CD4-positive, alpha-beta T cell (primary cell): ENCODE measurements around the gene CARD9. TPM values are rescaled to one million over a fixed set of nuclear protein-coding genes. Genes with fewer than 3 reads are reported as not detected.

Source experiments
- ATAC-seq: fragments of 200-7000 bp; cut with Tn5 transposase; one replicate; pipeline ENCODE4 v1.10.0; 2022; ENCODE audit warnings: mild to moderate bottlenecking; ENCODE audit not compliant: poor library complexity
- CTCF ChIA-PET: fragments of 350-600 bp; sonication (Branson Sonifier 250); formaldehyde crosslinking; loops from one replicate; lab custom pipeline; 2021; ENCODE audit warnings: antibody characterized with exemption, inconsistent platforms; lab: Charles Lee
- POLR2A ChIA-PET: fragments of 350-600 bp; sonication (Branson Sonifier 250); formaldehyde crosslinking; loops from one replicate; lab custom pipeline; 2021; ENCODE audit warnings: antibody characterized with exemption, inconsistent platforms; lab: Charles Lee
- DNase-seq, 14 experiments: peaks; one replicate each; pipeline ENCODE4 v3.0.0-alpha.2; 2013 to 2020; ENCODE audit warnings: mixed read lengths in 2 of 14
- H3K27ac ChIP-seq, 2 donors: one replicate each; pipeline versions ENCODE4 v1.5.1 to v1.7.0; 2013; ENCODE audit warnings: low read length in 2 of 2, low read depth in 1 of 2, mild to moderate bottlenecking in 1 of 2
- H3K27me3 ChIP-seq, 2 experiments: 1 replicate in 1 of 2; 2 replicates in 1 of 2; pipeline versions ENCODE4 v1.6.1 to v1.7.0; 2013; ENCODE audit warnings: low read length in 2 of 2, control low read depth in 1 of 2, mild to moderate bottlenecking in 1 of 2, moderate library complexity in 1 of 2; ENCODE audit not compliant: insufficient read depth in 2 of 2, control insufficient read depth in 1 of 2
- H3K36me3 ChIP-seq: one replicate; pipeline ENCODE4 v1.6.1; 2013; ENCODE audit warnings: low read length, control low read depth; ENCODE audit not compliant: insufficient read depth
- H3K4me1 ChIP-seq: one replicate; pipeline ENCODE4 v1.6.1; 2013; ENCODE audit warnings: low read length, control low read depth; ENCODE audit not compliant: insufficient read depth
- H3K4me3 ChIP-seq: one replicate; pipeline ENCODE4 v1.5.1; 2013; ENCODE audit warnings: mild to moderate bottlenecking, low read length, moderate library complexity
- H3K9me3 ChIP-seq, 2 experiments: 1 replicate in 1 of 2; 2 replicates in 1 of 2; pipeline versions ENCODE4 v1.6.1 to v1.7.0; 2013; ENCODE audit warnings: low read length in 2 of 2, mild to moderate bottlenecking in 2 of 2, control low read depth in 1 of 2, moderate library complexity in 1 of 2; ENCODE audit not compliant: control insufficient read depth in 1 of 2, insufficient read depth in 1 of 2
- H3K27ac Mint-ChIP-seq: one replicate; pipeline ENCODE4 v1.8.0; 2020; ENCODE audit warnings: mixed read lengths
- H3K27me3 Mint-ChIP-seq: one replicate; pipeline ENCODE4 v1.8.0; 2021; ENCODE audit warnings: mixed read lengths
- H3K36me3 Mint-ChIP-seq: one replicate; pipeline ENCODE4 v1.8.0; 2021; ENCODE audit warnings: low read depth, mixed read lengths
- H3K4me1 Mint-ChIP-seq: one replicate; pipeline ENCODE4 v1.8.0; 2021; ENCODE audit warnings: low read depth, mixed read lengths
- H3K4me3 Mint-ChIP-seq: one replicate; pipeline ENCODE4 v1.8.0; 2020; ENCODE audit warnings: mild to moderate bottlenecking, mixed read lengths
- H3K9me3 Mint-ChIP-seq: one replicate; pipeline ENCODE4 v1.8.0; 2020; ENCODE audit warnings: mixed read lengths
- CTCF ChIP-seq: fragments of 200-600 bp; IDR thresholded peaks from one replicate; pipeline ENCODE4 v1.8.0; 2022; ENCODE audit warnings: antibody characterized with exemption, mild to moderate bottlenecking
- intact Hi-C, 2 experiments: fragments of 100-400 bp; cut with DNase I in 1 of 2; cut with micrococcal nuclease in 1 of 2; formaldehyde crosslinking; loops; one replicate each; pipeline versions ENCODE4 v1.15.1 to v1.9.0; 2023 to 2025; cut with DNase I, micrococcal nuclease
- total RNA-seq, 174 experiments: library from RNA in 2 of 174; stranded (reverse) in 2 of 174; gene quantifications; one replicate each; pipeline ENCODE4 v1.2.3 and lab custom pipeline; 2021 to 2026

CARD9 gene
- total RNA-seq, 2 experiments from 2014 or later: 0.36 to 0.64 TPM

DNA sequence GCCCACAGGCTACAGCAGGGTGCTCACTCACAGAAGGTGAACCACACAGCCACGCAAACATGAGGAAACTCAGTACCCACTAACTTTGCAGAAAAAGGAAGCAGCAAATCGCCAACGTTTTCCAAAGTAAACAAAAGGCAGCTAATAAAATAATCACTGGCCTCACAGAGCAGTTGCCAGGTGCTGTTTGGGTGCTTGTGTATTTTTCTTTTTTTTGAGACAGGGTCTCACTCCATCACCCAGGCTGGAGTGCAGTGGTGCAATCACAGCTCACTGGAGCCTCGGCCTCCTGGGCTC is 22.7 kb upstream of the CARD9 start:
- CTCF ChIA-PET: interaction anchor here (1.0 kb wide), 1 partner anchor 32 kb away, joined by 4 read pairs; the partner anchor contains the start of gene DNLZ

DNA sequence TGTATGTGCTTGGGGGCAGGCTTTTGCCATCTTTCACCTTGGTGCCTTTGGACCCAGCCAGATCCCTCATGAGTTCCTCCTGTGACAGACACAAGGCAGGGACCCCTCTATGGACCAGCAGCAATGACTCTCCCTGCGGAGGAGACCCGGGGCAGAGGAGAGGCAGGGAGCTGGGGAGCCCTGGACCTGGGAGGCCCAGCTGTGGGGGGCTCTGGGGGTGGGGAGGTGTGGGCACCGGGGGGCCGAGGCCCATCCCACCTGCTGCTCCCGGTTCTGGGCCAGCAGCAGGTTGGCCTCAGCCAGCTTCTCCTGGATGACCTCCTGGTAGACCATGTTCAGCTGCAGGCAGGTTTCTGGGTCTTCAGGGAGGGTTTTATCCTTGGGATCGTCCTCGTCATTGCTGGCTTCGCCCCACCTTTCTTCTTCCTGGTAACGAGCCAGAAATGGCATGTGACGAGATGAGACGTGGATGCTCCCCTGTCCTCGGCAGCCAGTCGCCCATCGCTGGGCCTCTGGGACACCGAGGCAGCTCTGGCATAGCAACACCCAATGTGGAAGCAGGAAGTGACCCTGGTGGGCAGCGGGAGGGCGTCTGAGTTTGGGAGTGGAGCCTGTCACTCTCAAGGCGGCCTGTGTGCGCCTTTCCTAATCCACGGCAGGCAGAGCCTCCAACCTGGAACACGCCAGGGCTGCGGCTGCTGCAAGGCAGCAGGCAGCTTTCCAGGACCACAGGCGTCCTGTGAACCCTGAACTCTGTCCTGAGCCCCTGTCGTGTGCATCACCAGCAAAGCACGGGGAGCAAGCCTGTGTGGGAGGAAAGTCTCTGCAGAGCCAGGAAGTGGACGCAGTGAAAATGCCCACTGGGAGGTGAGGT is 22.1 kb upstream of the CARD9 start:
- ATAC-seq (no peak), DNase-seq (no peak)
- Mint-ChIP-seq H3K27ac (no peak overlapping the region), H3K4me3 (no peak overlapping the region), H3K27me3 (no peaks in the 10 kb centered on the region), H3K9me3 (no peaks in the 10 kb centered on the region), H3K4me1 (peaks cover 10% of the 10 kb centered on the region), H3K36me3 (peaks cover 36% of the 10 kb centered on the region)
- ChIA-PET POLR2A (no interaction called here), CTCF (no interaction called here)
- intact Hi-C loops: no loop called here
- H3K27me3 ChIP-seq: no peaks in the 10 kb centered on the region
- peaks cover 67% of the 10 kb centered on the region for H3K36me3 ChIP-seq
- no peak for TF ChIP-seq CTCF
- no peaks in the 10 kb centered on the region for H3K9me3 ChIP-seq
- H3K4me3 ChIP-seq: no peak overlapping the region
- no peak overlapping the region for H3K27ac ChIP-seq
- H3K4me1 ChIP-seq: peaks cover 22% of the 10 kb centered on the region

More for the DNA sequence above, 22.7 kb upstream of the CARD9 start:
- Mint-ChIP-seq H3K9me3 (no peaks in the 10 kb centered on the region), H3K36me3 (peaks cover 33% of the 10 kb centered on the region), H3K27ac (no peak overlapping the region), H3K4me1 (peaks cover 13% of the 10 kb centered on the region), H3K27me3 (no peaks in the 10 kb centered on the region), H3K4me3 (peak overlapping the region; percentile 60)
- DNase-seq: no peak
- no peak for ATAC-seq
- Histone ChIP-seq H3K27me3 (no peaks in the 10 kb centered on the region), H3K4me1 (peaks cover 28% of the 10 kb centered on the region), H3K27ac (no peak overlapping the region), H3K36me3 (peaks cover 65% of the 10 kb centered on the region), H3K4me3 (no peak overlapping the region), H3K9me3 (no peaks in the 10 kb centered on the region)
- intact Hi-C loops: no loop called here
- no peak for TF ChIP-seq CTCF
- POLR2A ChIA-PET: no interaction called here

DNA sequence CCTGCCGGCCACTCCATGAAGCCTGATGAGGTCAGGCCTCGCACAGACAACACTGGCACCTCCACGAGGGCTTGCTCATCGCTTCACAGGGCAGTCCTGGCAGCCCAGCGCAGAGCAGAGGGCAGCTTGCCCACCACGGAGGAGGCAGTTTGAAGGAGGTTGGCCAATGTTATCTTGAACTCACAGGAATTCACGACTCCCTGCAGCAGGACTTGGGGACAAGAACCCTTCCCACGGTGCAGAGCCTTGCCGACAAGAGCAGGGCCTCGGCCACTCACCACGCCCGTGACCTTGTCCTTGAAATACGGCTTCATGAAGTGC is 21.5 kb upstream of the CARD9 start:
- ATAC-seq: no peak
- CTCF ChIA-PET: no interaction called here
- no peak overlapping the region for H3K4me3 Mint-ChIP-seq
- H3K9me3 Mint-ChIP-seq: no peaks in the 10 kb centered on the region
- no peaks in the 10 kb centered on the region for H3K9me3 ChIP-seq
- no peak for TF ChIP-seq CTCF
- H3K36me3 Mint-ChIP-seq: peaks cover 41% of the 10 kb centered on the region
- H3K36me3 ChIP-seq: peaks cover 68% of the 10 kb centered on the region
- no peak overlapping the region for H3K27ac ChIP-seq
- no peaks in the 10 kb centered on the region for H3K27me3 Mint-ChIP-seq
- H3K27me3 ChIP-seq: no peaks in the 10 kb centered on the region
- peaks cover 10% of the 10 kb centered on the region for H3K4me1 Mint-ChIP-seq
- no peak overlapping the region for H3K4me3 ChIP-seq
- H3K4me1 ChIP-seq: peaks cover 18% of the 10 kb centered on the region
- intact Hi-C loops: no loop called here
- no peak for DNase-seq
- POLR2A ChIA-PET: no interaction called here
- H3K27ac Mint-ChIP-seq: no peak overlapping the region
